ENCODE data around the gene SARS1.

SARS1 gene

DNA sequence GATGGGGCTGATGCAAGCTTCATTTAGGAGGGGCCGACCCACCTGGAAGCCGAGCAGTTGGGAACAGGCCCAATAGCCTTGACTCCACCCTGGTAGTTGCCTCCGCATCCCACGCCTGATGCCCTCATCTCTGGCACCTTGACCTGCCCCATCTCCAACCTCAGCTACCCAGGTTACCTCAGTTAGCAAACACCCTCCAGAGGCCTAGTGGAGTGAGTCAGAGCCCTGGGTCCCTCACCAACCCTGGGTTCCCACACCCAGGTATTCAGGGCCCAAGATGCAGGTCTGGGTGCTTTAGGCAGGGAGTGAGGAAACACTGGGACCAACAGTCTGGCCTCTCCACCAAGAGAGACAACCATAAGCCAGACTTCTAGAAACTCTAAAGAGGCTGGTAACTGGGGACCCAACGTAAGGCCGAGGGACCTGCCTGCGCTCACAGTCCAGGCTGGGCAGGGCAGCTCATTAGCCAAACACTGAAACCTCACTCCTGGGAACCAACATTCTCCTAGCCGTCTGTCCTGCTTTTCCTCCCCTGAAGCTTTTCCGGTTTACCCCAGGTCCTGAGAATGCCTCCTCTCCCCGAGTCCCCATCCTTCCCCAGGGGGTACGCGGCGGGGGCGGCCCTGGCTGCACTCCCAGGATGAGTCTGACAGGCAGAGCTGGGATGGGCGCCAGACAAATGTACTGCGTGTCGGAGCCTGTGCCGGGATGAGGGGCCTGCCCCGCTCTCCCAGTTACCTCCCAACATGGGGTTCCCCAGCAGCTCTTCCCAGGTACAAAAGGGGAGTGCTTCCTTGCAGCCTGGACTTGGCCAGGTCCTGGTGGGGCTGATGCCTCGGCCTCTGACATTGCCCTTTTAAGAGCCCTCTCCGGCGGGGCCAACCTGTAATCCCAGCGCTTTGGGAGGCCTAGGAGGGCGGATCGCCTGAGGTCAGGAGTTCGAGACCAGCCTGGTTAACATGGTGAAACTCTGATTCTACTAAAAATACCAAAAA is 26.7 kb downstream of the SARS1 start:
- Histone ChIP-seq H4K20me1 (peaks cover 28% of the 10 kb centered on the region), H3K27me3 (peaks cover 9% of the 10 kb centered on the region; the same call in 1 of the 2 replicates), H3K9ac (no peak overlapping the region), H3K4me3 (no peak overlapping the region), H3K4me1 (peaks cover 10% of the 10 kb centered on the region; the same call in 1 of the 2 replicates), H3K4me2 (0 out of 2 replicates have a peak overlapping the region, but pooled peaks have one; percentile 9), H3K27ac (no peak overlapping the region), H3K9me3 (no peaks in the 10 kb centered on the region), H3K36me3 (peaks cover 48% of the 10 kb centered on the region)
- no peak for TF ChIP-seq Cebpa-rat (IDR thresholded peaks at IDR 0.05)

DNA sequence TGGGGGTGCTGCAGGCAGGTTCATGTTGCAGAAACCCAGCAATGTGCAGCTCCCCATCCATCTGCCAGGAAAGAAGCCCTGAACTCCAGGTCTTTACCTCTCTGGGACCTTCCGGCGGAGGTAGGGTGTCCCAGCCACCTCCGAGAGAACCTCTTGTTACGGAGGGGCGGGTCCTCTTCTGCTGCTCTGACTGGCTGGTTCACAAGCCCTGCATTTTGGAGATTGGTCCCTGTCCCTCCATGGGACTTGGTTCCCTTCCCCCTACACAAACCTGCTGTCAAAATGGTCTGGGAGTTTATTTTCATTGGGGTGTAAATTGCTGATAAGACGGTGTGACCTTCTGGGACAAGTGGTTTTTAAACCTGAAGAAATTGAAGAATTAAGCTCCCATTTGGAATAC is 27.6 kb downstream of the SARS1 start:
- H3K4me1 ChIP-seq: peaks cover 10% of the 10 kb centered on the region
- 0 out of 2 replicates have a peak overlapping the region, but pooled peaks have one; percentile 9 for H3K4me2 ChIP-seq
- peaks cover 9% of the 10 kb centered on the region; the same call in 1 of the 2 replicates for H3K27me3 ChIP-seq
- no peak overlapping the region for H3K9ac ChIP-seq
- H3K27ac ChIP-seq: no peak overlapping the region
- H4K20me1 ChIP-seq: peaks cover 25% of the 10 kb centered on the region
- no peaks in the 10 kb centered on the region for H3K9me3 ChIP-seq
- no peak for TF ChIP-seq Cebpa-rat (IDR thresholded peaks at IDR 0.05)
- H3K36me3 ChIP-seq: peaks cover 40% of the 10 kb centered on the region
- H3K4me3 ChIP-seq: no peak overlapping the region

- Histone ChIP-seq H3K27me3 (peaks cover 9% of the 10 kb centered on the region; the same call in 1 of the 2 replicates), H3K36me3 (peaks cover 34% of the 10 kb centered on the region), H3K9ac (no peak overlapping the region), H3K9me3 (no peaks in the 10 kb centered on the region), H3K4me1 (peaks cover 16% of the 10 kb centered on the region), H3K27ac (no peak overlapping the region), H3K4me3 (no peak overlapping the region), H3K4me2 (no peak overlapping the region), H4K20me1 (peaks cover 25% of the 10 kb centered on the region)
- TF ChIP-seq Cebpa-rat (IDR thresholded peaks at IDR 0.05): no peak
Observed at GRCh38 chr1:109241841-109242345, 28.2 kb downstream of the SARS1 start.

- Histone ChIP-seq H3K4me3 (no peak overlapping the region), H3K9ac (no peak overlapping the region), H3K36me3 (peaks cover 29% of the 10 kb centered on the region), H3K4me2 (no peak overlapping the region), H4K20me1 (peaks cover 25% of the 10 kb centered on the region), H3K4me1 (peaks cover 21% of the 10 kb centered on the region), H3K27me3 (peaks cover 9% of the 10 kb centered on the region; the same call in 1 of the 2 replicates), H3K27ac (no peak overlapping the region), H3K9me3 (no peaks in the 10 kb centered on the region)
- no peak for TF ChIP-seq Cebpa-rat (IDR thresholded peaks at IDR 0.05)
Observed at GRCh38 chr1:109242387-109242786, 28.7 kb downstream of the SARS1 start.

DNA sequence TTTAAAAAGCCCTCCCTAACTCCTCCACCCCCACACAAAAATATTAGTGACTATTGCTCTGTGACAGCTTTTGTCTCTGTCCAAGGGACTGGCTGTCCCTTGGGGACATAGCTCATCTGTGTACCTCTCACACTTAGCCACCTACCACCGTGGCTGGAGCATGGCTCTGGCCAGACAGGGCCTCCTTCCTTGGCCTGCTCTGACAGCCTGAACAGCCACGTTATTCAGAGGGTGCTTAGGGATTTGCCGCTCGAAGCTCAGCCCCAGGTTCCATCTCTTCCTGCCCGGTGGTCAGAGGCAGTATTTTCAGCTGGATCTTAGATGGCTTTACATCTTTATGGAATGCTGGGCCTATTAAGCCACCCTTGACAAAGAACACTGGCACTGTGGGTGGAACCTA is 29.5 kb downstream of the SARS1 start:
- Histone ChIP-seq H4K20me1 (peaks cover 25% of the 10 kb centered on the region), H3K9ac (no peak overlapping the region), H3K4me2 (no peak overlapping the region), H3K4me3 (no peak overlapping the region), H3K36me3 (peaks cover 21% of the 10 kb centered on the region), H3K27me3 (peaks cover 9% of the 10 kb centered on the region; the same call in 1 of the 2 replicates), H3K4me1 (peaks cover 29% of the 10 kb centered on the region), H3K27ac (no peak overlapping the region), H3K9me3 (no peaks in the 10 kb centered on the region)
- no peak for TF ChIP-seq Cebpa-rat (IDR thresholded peaks at IDR 0.05)

- Histone ChIP-seq H3K9me3 (no peaks in the 10 kb centered on the region), H3K4me3 (no peak overlapping the region), H3K4me1 (peaks cover 37% of the 10 kb centered on the region), H3K27ac (no peak overlapping the region), H3K36me3 (peaks cover 13% of the 10 kb centered on the region), H3K9ac (no peak overlapping the region), H4K20me1 (peaks cover 19% of the 10 kb centered on the region), H3K27me3 (peaks cover 9% of the 10 kb centered on the region; the same call in 1 of the 2 replicates), H3K4me2 (no peak overlapping the region)
- TF ChIP-seq Cebpa-rat (IDR thresholded peaks at IDR 0.05): no peak
Observed at GRCh38 chr1:109243860-109244552, 30.3 kb downstream of the SARS1 start.

GRCh38 chr1:109246141-109246551 is 32.4 kb downstream of the SARS1 start:
- H3K4me1 ChIP-seq: peaks cover 44% of the 10 kb centered on the region
- peaks cover 1% of the 10 kb centered on the region; the same call in 1 of the 2 replicates for H3K36me3 ChIP-seq
- no peaks in the 10 kb centered on the region for H3K9me3 ChIP-seq
- no peak for TF ChIP-seq Cebpa-rat (IDR thresholded peaks at IDR 0.05)
- H3K4me2 ChIP-seq: peak overlapping the region; percentile 64; the same call in 1 of the 2 replicates
- H3K27ac ChIP-seq: no peak overlapping the region
- H3K4me3 ChIP-seq: no peak overlapping the region
- H4K20me1 ChIP-seq: peaks cover 7% of the 10 kb centered on the region; the same call in 1 of the 2 replicates
- peaks cover 8% of the 10 kb centered on the region; the same call in 1 of the 2 replicates for H3K27me3 ChIP-seq
- H3K9ac ChIP-seq: no peak overlapping the region

GRCh38 chr1:109247401-109248365 is 34.0 kb downstream of the SARS1 start:
- H3K9ac ChIP-seq: no peak overlapping the region
- no peak overlapping the region for H3K4me3 ChIP-seq
- no peak overlapping the region for H3K27ac ChIP-seq
- peaks cover 46% of the 10 kb centered on the region for H3K4me1 ChIP-seq
- H3K27me3 ChIP-seq: no peaks in the 10 kb centered on the region
- peaks cover 16% of the 10 kb centered on the region for H3K36me3 ChIP-seq
- peak overlapping the region; percentile 64 for H3K4me2 ChIP-seq
- TF ChIP-seq Cebpa-rat (IDR thresholded peaks at IDR 0.05): no peak
- no peaks in the 10 kb centered on the region for H3K9me3 ChIP-seq
- peaks cover 7% of the 10 kb centered on the region; the same call in 1 of the 2 replicates for H4K20me1 ChIP-seq

Measured in BLaER1 (cell line).